ENCODE measurements around the gene CFAP92. TPM values are rescaled to one million over a fixed set of nuclear protein-coding genes. Genes with fewer than 3 reads are reported as not detected.

CFAP92 gene
- total and polyA plus RNA-seq, 4 donors, result 0.05 to 0.25 (median 0.06) TPM; not detected in 1

- TF ChIP-seq REST (IDR thresholded peaks at IDR 0.05) (no peak), EGR1 (IDR thresholded peaks at IDR 0.05; ENCODE audit: low read depth in 2 of 2) (no peak), YY1 (IDR thresholded peaks at IDR 0.05) (no peak), ATF3 (IDR thresholded peaks at IDR 0.05) (no peak), RAD21 (IDR thresholded peaks at IDR 0.05) (no peak), FOXA1 (IDR thresholded peaks at IDR 0.05) (no peak), ZBTB33 (IDR thresholded peaks at IDR 0.05) (no peak)
These were observed 27.3 kb upstream of the CFAP92 start (continued) for GRCh38 chr3:129021140-129021551.

- H3K27me3 ChIP-seq (ENCODE audit: control insufficient read depth in 4 of 4, insufficient read depth in 4 of 4, low read length in 3 of 4), result no peaks in the 10 kb centered on the region
- no peak overlapping the region for H3K27ac ChIP-seq (ENCODE audit: low read depth in 1 of 2, low read length in 2 of 2)
- H3K9me3 ChIP-seq (ENCODE audit: control insufficient read depth in 4 of 4, low read length in 3 of 4), result no peaks in the 10 kb centered on the region
- H3K36me3 ChIP-seq (ENCODE audit: control insufficient read depth in 4 of 4, insufficient read depth in 3 of 4, low read depth in 1 of 4, low read length in 3 of 4), result no peaks in the 10 kb centered on the region
- 85% methylated on average over 5 of the region's 5 CpGs for WGBS
- H3K9ac ChIP-seq (ENCODE audit: low read depth in 1 of 2, low read length in 2 of 2), result no peak overlapping the region
- no peak overlapping the region for H3K4me3 ChIP-seq (ENCODE audit: low read depth in 1 of 3, low read length in 3 of 3)
- no peak for TF ChIP-seq RAD21 (IDR thresholded peaks at IDR 0.05)
- no peak for TF ChIP-seq JUND (IDR thresholded peaks at IDR 0.05)
- no peak for TF ChIP-seq GABPA (IDR thresholded peaks at IDR 0.05 in 1 of 2, conservative IDR thresholded peaks at IDR 0.05 in 1 of 2)
- TF ChIP-seq ATF3 (IDR thresholded peaks at IDR 0.05), result no peak
- no peak for TF ChIP-seq SP1 (IDR thresholded peaks at IDR 0.05)
- TF ChIP-seq MAX (IDR thresholded peaks at IDR 0.05), result no peak
- no peak for TF ChIP-seq FOXA2 (IDR thresholded peaks at IDR 0.05)
- no peak for TF ChIP-seq YY1 (IDR thresholded peaks at IDR 0.05)
- TF ChIP-seq CTCF (IDR thresholded peaks at IDR 0.05; ENCODE audit: low read depth, low read length, missing input control), result no peak
- H3K4me1 ChIP-seq (ENCODE audit: control insufficient read depth in 4 of 4, insufficient read depth in 4 of 4, low read length in 3 of 4), result peaks cover 0 to 4% (median 0%) of the 10 kb centered on the region in 4 donors
- DNase-seq (ENCODE audit: low spot score), result no peak
These were observed 26.8 kb upstream of the CFAP92 start for GRCh38 chr3:129020691-129021090.

All from liver (tissue), 9 donors.